PC-9 (cell line): Measurements from ENCODE around the gene ENTPD5. TPM values are rescaled to one million over a fixed set of nuclear protein-coding genes. Genes with fewer than 3 reads are reported as not detected.
A peak's percentile ranks its signal among the peaks of the same experiment; 100 is the strongest.

ENCODE experiments used
- BruUV-seq: library from RNA; stranded (reverse); fragments of 400-500 nt; replicated peaks from 2 replicates; lab custom pipeline; 2021; lab: Mats Ljungman, UMichigan
- CTCF ChIA-PET: fragments of 300-600 bp; sonication (Branson Sonifier 250); formaldehyde crosslinking; loops from one replicate; lab custom pipeline; 2022; ENCODE audit warnings: antibody characterized with exemption; lab: Charles Lee
- POLR2A ChIA-PET: fragments of 300-600 bp; sonication (Branson Sonifier 250); formaldehyde crosslinking; loops from one replicate; lab custom pipeline; 2022; ENCODE audit warnings: antibody characterized with exemption; ENCODE audit not compliant: unreplicated experiment; lab: Charles Lee
- DNase-seq, 2 experiments: peaks; one replicate each; pipeline versions ENCODE4 v3.0.0 to v3.0.0-alpha.2; 2015 to 2022; ENCODE audit warnings: mixed read lengths in 1 of 2
- H2AFZ ChIP-seq: fragments of 200-600 bp; sonication (generic); 2 replicates; pipeline ENCODE4 v1.8.1; 2017; ENCODE audit warnings: antibody characterized with exemption
- H3F3A ChIP-seq: fragments of 200-600 bp; sonication (generic); 2 replicates; pipeline ENCODE4 v1.8.1; 2017; ENCODE audit warnings: antibody characterized with exemption, mild to moderate bottlenecking, low read depth; ENCODE audit not compliant: insufficient read depth
- H3K27ac ChIP-seq: fragments of 200-600 bp; sonication (generic); 2 replicates; pipeline ENCODE4 v1.6.1; 2016; ENCODE audit warnings: mixed run types
- H3K27me3 ChIP-seq: fragments of 200-600 bp; sonication (generic); 2 replicates; pipeline ENCODE4 v1.6.1; 2016; ENCODE audit warnings: low read depth, mixed run types; ENCODE audit not compliant: insufficient read depth
- H3K36me3 ChIP-seq: fragments of 200-600 bp; sonication (generic); 2 replicates; pipeline ENCODE4 v1.6.1; 2016; ENCODE audit warnings: low read depth, mixed run types
- H3K4me1 ChIP-seq: fragments of 200-600 bp; sonication (generic); replicated peaks from 2 replicates; pipeline ENCODE4 v1.6.1; 2016; ENCODE audit warnings: mixed run types; ENCODE audit not compliant: insufficient read depth
- H3K4me2 ChIP-seq: fragments of 200-600 bp; sonication (generic); 2 replicates; pipeline ENCODE4 v1.6.1; 2017; ENCODE audit warnings: mixed run types
- H3K4me3 ChIP-seq: fragments of 200-600 bp; sonication (generic); 2 replicates; pipeline ENCODE4 v1.6.1; 2016; ENCODE audit warnings: mixed run types
- H3K79me2 ChIP-seq: fragments of 200-600 bp; sonication (generic); 2 replicates; pipeline ENCODE4 v1.6.1; 2017; ENCODE audit warnings: low read depth, mixed run types
- H3K9me2 ChIP-seq: fragments of 200-600 bp; sonication (generic); 2 replicates; pipeline ENCODE4 v1.8.1; 2017; ENCODE audit warnings: mild to moderate bottlenecking; ENCODE audit not compliant: insufficient read depth
- H3K9me3 ChIP-seq: fragments of 200-600 bp; sonication (generic); 2 replicates; pipeline ENCODE4 v1.8.1; 2016; ENCODE audit warnings: low read depth; ENCODE audit not compliant: insufficient read depth
- H4K20me1 ChIP-seq: fragments of 200-600 bp; sonication (generic); 2 replicates; pipeline ENCODE4 v1.8.1; 2017; ENCODE audit not compliant: insufficient read depth
- EZH2 ChIP-seq: fragments of 200-600 bp; sonication (generic); IDR thresholded peaks from 2 replicates; pipeline ENCODE4 v1.8.0; 2017; ENCODE audit warnings: antibody characterized with exemption, low read depth
- intact Hi-C: fragments of 100-400 bp; cut with micrococcal nuclease; formaldehyde crosslinking; loops from one replicate; pipeline ENCODE4 v1.10.0; 2022; ENCODE audit not compliant: unreplicated experiment
- total RNA-seq: library from RNA; stranded (reverse); gene quantifications from 2 replicates; pipeline ENCODE4 v1.2.3, GENCODE V29; 2021
- TF ChIP-seq, protein P1 (sequence below): fragments of 200-600 bp; sonication (generic); conservative IDR thresholded peaks from 2 replicates; pipeline ENCODE4 v1.6.1; 2017; ENCODE audit warnings: mixed run types, antibody characterized with exemption, mild to moderate bottlenecking, moderate library complexity

The ENTPD5 gene
- total RNA-seq, 1 experiment from 2014 or later, result 12.3 TPM

DNA sequence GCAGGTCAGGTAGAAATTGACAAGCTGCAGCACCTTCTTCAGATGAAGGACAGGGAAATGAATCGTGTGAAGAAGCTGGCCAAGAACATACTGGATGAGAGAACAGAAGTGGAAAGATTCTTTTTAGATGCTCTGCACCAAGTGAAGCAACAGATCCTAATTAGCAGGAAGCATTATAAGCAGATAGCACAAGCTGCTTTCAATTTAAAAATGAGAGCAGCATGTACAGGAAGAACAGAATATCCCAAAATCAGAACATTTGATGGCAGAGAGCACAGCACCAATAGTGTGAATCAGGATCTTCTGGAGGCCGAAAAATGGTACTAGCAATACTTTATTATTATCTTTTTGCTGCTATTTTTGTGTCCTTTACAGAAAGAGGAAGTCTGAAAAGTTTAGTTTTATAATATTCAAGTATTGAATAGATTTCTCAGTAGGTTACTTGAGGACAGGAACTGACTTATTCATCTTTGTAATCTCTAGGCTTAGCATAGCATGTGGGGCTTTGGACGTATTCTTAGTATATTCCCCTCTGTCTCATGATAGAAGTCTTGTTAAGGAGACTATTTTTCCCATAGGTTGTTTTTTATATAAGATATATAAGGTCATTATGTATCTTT lies 30.9 kb upstream of the ENTPD5 start:
- Histone ChIP-seq H2AFZ (no peak overlapping the region), H3K9me2 (no peaks in the 10 kb centered on the region), H3K36me3 (no peaks in the 10 kb centered on the region), H3K9me3 (no peaks in the 10 kb centered on the region), H3K27ac (no peak overlapping the region), H4K20me1 (no peaks in the 10 kb centered on the region), H3K4me1 (0 out of 2 replicates have a peak, but pooled peaks cover 5% of the 10 kb centered on the region), H3K79me2 (no peaks in the 10 kb centered on the region), H3K4me2 (no peak overlapping the region), H3K27me3 (no peaks in the 10 kb centered on the region), H3K4me3 (no peak overlapping the region), H3F3A (peaks cover 19% of the 10 kb centered on the region; the same call in 1 of the 2 replicates)
- intact Hi-C loops, result no loop called here
- TF ChIP-seq, protein P1, sequence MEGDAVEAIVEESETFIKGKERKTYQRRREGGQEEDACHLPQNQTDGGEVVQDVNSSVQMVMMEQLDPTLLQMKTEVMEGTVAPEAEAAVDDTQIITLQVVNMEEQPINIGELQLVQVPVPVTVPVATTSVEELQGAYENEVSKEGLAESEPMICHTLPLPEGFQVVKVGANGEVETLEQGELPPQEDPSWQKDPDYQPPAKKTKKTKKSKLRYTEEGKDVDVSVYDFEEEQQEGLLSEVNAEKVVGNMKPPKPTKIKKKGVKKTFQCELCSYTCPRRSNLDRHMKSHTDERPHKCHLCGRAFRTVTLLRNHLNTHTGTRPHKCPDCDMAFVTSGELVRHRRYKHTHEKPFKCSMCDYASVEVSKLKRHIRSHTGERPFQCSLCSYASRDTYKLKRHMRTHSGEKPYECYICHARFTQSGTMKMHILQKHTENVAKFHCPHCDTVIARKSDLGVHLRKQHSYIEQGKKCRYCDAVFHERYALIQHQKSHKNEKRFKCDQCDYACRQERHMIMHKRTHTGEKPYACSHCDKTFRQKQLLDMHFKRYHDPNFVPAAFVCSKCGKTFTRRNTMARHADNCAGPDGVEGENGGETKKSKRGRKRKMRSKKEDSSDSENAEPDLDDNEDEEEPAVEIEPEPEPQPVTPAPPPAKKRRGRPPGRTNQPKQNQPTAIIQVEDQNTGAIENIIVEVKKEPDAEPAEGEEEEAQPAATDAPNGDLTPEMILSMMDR, result no peak
- TF ChIP-seq EZH2, result no peak
- CTCF ChIA-PET, result no interaction called here
- no TSS peak for BruUV-seq
- no peak for DNase-seq
- POLR2A ChIA-PET, result no interaction called here

DNA sequence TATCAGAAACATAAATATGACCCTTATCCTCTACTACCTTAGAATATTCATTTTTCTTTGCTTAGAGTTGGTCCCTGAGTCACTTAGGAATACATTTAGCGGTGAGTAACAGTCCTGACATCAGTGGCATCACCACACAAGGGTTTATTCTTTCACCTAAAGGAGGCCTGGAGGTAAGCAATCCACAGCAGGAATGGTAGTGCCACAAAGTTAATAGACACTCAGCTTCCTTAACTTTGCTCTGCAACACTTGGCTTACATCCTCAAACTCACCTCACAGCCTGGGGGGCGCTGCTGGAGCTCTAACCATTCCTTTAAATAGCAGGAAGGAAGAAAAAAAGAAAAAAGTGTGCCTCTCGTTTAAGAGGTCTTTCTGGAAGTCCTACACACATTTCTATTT lies 29.2 kb upstream of the ENTPD5 start:
- intact Hi-C loops, result no loop called here
- Histone ChIP-seq H3K4me1 (0 out of 2 replicates have a peak, but pooled peaks cover 5% of the 10 kb centered on the region), H3K4me2 (no peak overlapping the region), H3K4me3 (no peak overlapping the region), H3K9me2 (no peaks in the 10 kb centered on the region), H3K9me3 (no peaks in the 10 kb centered on the region), H3K36me3 (no peaks in the 10 kb centered on the region), H2AFZ (no peak overlapping the region), H4K20me1 (no peaks in the 10 kb centered on the region), H3K27me3 (no peaks in the 10 kb centered on the region), H3K27ac (no peak overlapping the region), H3F3A (peaks cover 19% of the 10 kb centered on the region; the same call in 1 of the 2 replicates), H3K79me2 (no peaks in the 10 kb centered on the region)
- peak; percentile 27 to 66 for DNase-seq
- BruUV-seq, result no TSS peak
- ChIA-PET CTCF (interaction anchor here (0.8 kb wide), 1 partner anchor 319 kb away, joined by 3 read pairs; no protein-coding TSS in a partner anchor), POLR2A (no interaction called here)
- TF ChIP-seq EZH2, result no peak
- TF ChIP-seq, protein P1, result no peak; the same call in 1 of the 2 replicates

DNA sequence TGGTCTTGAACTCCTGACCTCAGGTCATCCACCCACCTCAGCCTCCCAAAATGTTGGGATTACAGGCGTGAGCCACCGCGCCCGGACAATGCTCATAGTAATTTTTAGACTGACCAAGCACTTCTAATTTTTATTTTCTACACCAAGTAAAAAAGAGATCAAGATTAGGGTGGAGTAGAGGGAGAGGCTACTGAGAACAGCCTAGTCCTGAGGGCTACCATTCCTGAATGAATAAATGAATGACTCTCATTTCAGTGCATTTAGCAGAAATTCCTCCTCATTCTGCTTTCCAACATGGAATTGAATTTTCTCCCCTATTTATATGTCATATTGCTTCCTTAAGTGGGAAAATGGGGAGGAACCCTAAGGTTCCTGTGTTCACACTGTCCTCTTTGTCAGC lies 26.4 kb upstream of the ENTPD5 start:
- Histone ChIP-seq H3K4me3 (no peak overlapping the region), H3K4me2 (no peak overlapping the region), H3K27ac (no peak overlapping the region), H4K20me1 (no peaks in the 10 kb centered on the region), H3K4me1 (0 out of 2 replicates have a peak, but pooled peaks cover 5% of the 10 kb centered on the region), H3K27me3 (no peaks in the 10 kb centered on the region), H3K9me2 (no peaks in the 10 kb centered on the region), H3K36me3 (no peaks in the 10 kb centered on the region), H3F3A (peaks cover 14% of the 10 kb centered on the region; the same call in 1 of the 2 replicates), H3K9me3 (no peaks in the 10 kb centered on the region), H2AFZ (no peak overlapping the region), H3K79me2 (no peaks in the 10 kb centered on the region)
- ChIA-PET POLR2A (no interaction called here), CTCF (no interaction called here)
- intact Hi-C loops, result no loop called here
- no peak for DNase-seq
- no TSS peak for BruUV-seq
- TF ChIP-seq, protein P1, result no peak
- no peak for TF ChIP-seq EZH2
